Right hindlimb (tissue), 1 donor: ENCODE data around the gene ZNF335.
A peak's percentile ranks its signal among the peaks of the same experiment; 100 is the strongest.
"Not testable (repeated sequence)": the region's sequence is repeated elsewhere in the genome, so short reads cannot be mapped to it uniquely, and the experiment has no call there.

ENCODE experiments used
- DNase-seq: peaks from one replicate; pipeline ENCODE4 v3.0.0-alpha.2; 2018

The ZNF335 gene

DNA sequence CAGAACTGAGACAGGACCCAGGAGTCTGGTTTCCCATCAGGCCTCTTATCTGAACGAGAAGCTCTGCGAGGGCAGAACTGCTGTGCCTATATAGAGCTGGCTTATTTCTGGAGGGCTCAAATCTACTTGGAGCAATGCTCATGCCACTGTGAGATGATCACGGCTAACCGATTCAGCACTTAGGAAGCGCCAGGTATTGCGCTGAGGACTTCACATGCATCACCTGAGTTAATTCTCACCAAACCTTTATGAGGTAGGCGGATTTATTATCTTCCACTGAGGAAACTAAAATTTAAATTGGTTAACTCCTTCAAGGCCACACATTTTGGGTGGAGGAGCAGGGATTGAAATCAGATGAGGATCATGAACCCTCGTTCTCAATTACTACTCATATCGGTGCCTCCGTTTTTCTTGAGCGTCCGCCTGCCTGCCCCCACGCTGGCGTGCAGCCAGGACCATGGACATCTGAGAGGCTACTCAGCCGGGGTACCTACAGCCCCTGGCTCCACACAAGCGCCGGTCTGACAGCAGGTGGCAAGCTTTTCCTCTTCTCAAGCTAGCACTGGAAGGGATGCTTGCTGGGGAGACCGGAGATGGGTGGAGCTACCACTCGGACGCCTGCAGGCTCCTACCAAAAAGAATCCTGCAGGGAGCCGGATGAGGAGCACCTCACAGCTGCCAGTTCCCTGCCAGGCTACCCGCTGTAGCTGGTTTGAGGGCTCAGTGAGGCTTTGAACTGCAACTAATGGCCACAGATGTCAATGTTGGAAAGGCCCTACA is 38.5 kb downstream of the ZNF335 start:
- peak; percentile 75 for DNase-seq

DNA sequence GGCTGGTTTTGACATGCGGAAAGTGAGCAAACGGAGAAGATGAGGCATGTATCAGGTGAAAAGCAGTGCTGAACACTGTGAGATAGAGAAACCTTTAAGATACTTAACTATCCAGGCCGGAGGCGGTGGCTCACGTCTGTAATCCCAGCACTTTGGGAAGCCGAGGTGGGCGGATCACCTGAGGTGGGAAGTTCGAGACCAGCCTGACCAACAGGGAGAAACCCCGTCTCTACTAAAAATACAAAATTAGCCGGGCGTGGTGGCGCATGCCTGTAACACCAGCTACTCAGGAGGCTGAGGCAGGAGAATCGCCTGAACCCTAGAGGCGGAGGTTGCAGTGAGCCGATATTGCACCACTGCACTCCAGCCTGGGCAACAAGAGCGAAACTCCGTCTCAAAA is 40.3 kb downstream of the ZNF335 start:
- DNase-seq, result not testable (repeated sequence)

DNA sequence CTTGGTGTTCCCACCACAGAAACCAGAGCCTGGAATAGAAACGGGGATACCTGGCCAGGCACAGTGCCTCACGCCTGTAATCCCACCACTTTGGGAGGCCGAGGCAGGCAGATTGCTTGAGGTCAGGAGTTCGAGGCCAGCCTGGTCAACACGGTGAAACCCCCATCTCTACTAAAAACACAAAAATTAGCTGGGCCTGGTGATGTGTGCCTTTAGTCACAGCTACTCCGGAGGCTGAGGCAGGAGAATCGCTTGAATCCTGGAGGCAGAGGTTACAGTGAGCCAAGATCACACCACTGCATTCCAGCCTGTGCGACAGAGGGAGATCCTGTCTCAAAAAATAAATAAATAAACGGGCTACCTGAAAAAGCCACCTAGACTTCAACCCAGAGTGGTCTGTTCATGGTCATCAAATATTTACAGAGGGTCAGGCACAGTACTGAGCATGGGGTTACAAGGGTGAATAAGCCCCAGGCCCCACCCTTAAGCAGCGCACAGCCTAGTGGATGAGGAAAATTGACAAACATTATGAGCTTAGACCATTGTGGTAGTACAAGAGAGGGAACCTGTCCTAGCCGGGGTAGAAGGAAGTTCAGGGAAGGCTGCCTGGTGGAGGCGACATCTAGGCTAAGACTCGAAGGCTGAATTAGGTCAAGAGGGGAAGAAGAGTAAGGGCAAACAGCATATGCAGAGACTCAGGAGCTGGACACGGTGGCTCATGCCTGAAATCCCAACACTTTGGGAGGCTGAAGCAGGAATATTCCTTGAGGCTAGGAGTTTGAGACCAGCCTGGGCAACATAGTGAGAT is 44.7 kb downstream of the ZNF335 start:
- DNase-seq, result no peak

DNA sequence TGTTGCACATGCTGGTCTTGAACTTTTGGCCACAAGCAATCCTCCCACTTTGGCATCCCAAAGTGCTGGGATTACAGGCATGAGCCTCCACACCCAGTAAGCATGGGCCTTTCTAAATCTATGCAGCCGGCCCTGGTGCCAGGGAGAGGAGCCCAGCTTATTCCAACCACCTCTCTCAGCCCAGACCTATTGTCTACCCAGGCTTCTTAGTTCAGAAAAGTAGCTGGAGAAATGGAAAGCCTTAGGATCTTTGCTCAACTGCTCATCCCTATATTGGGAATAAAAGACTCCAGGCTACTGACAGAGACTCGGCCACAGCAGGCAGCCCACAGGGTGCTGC is 45.3 kb downstream of the ZNF335 start:
- DNase-seq, result no peak

DNA sequence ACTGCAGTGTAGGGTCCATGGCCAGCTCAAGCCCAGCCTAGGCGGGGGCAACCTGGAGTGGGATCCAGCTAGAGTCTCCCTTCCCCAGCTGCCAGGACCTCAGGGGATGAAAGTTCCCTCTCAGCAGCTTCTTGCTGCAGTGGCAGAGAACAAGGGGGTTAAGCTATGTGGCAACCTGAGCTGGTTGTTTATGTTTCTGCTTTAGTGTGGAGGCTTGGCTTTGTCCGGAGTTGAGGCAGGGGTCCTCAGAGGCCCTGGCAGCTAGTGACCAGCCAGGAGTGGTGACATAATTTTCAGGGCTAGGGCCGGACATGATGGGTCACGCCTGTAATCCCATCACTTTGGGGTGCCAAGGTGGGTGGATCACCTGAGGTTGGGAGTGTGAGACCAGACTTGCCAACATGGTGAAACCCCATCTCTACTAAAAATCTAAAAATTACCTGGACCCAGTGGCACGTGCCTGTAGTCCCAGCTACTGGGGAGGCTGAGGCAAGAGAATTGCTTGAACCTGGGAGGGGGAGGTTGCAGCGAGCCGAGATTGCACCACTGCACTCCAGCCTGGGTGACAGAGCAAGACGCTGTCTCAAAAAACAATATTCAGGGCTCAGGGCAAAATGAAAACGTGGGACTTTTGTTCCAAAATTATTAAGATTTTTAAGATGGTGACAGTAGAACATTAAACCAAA is 46.0 kb downstream of the ZNF335 start:
- no peak for DNase-seq

DNA sequence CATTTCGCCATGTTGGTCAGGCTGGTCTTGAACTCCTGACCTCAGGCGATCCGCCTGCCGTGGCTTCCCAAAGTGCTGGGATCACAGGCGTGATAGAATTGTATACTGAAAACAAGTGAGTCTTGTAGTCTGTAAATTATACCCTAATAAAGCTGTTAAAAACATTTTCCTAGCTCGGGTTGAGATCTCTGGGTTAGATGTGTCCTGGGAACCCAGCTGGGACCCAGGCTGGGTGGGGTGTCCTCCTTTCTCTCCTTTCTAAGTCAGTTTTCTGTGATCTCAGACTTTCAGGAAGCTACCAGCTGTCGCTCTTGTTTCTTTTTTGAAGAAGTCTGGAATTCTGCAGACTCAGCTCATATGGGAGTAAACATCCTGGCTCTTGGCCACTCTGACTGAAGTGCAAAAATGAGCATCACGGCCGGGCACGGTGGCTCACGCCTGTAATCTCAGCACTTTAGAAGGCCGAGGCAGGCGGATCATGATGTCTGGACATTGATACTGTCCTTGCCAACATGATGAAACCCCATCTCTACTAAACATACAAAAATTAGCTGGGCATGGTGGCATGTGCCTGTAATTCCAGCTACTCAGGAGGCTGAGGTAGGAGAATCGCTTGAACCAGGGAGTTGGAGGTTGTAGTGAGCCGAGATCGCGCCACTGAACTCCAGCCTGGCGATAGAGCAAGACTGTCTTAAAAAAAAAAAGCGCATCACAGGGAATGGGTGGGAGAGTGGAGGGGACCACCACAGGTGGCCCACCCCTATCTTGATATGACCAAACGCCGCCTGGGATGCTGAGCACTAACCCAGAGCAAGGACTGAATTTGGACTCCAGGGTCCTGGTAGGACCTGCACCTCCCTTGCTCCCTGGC is 47.4 kb downstream of the ZNF335 start:
- no peak for DNase-seq

DNA sequence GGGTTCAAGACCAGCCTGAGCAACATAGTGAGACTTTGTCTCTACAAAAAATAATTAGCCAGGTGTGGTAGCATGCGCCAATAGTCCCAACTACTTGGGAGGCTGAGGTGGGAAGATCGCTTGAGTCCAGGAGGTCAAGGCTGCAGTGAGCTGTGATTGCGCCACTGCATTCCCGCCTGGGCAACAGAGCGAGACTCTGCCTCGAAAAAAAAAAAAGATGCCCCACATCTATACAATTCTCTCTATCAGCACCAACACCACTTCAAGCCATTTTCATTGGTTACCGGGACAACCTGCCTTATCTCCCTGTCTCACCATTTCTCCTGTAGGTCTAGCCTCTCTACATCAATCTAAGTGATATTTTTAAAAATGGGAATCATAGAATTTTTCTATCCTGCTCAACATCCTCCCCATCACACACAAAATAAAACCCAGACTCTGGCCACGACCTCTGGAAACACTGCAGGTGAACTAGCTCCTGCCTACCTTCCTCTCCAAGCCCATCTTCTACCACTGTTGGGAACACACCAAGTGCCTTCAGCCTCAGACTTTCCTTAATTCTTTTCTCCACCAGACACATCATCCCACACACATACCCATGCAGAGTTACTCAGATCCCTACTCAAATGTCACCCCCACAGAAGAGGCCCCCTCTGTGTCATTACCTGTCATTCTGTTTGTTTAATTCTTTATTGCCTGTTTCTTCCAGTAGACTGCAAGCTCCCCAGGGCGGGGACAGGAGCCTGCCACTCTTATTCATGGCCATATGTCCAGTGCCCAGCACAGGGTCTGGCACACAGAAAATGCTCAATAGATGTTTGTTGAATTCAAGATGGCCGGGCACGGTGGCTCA is 50.4 kb downstream of the ZNF335 start:
- no peak for DNase-seq

DNA sequence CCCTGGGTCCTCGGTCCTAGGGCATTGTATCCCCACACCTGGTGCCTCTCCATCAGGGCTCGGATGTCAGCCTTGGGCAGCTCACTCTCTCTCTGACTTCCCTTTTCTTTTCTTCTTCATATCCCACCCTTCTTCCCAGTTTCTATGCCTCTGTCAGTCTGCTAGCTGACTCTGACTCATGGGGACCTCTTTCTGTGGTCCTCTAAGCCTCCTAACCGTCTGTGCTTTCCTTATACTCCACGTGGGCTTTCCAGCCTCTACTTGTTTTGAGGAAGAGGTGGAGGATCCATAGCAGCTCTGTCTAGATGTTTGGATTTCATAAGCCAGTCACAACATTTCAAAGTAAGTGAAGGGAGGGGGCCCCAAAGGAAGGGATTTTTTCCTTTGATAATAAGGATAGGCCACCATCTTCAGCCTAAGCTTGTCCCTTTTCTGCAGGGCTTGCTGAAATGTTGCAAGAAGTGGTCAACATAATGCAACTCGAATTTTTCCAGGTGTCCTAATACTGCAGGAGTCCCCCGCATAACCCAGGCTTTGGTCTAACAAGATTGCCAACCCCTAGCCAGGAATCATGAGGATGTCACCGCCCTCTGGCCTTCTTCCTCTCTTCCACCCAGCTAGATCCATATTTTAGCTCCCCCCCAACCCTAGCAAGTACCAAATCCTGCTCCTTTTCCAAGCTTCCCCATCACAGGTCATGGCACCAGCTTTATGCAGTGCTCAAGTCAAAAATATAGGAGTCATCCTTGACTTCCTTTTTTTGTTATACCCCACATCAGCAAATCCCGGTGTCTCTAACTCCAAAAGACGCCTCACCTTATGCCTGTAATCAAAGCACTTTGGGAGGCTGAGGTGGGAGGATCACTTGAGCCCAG is 51.3 kb downstream of the ZNF335 start:
- no peak for DNase-seq

DNA sequence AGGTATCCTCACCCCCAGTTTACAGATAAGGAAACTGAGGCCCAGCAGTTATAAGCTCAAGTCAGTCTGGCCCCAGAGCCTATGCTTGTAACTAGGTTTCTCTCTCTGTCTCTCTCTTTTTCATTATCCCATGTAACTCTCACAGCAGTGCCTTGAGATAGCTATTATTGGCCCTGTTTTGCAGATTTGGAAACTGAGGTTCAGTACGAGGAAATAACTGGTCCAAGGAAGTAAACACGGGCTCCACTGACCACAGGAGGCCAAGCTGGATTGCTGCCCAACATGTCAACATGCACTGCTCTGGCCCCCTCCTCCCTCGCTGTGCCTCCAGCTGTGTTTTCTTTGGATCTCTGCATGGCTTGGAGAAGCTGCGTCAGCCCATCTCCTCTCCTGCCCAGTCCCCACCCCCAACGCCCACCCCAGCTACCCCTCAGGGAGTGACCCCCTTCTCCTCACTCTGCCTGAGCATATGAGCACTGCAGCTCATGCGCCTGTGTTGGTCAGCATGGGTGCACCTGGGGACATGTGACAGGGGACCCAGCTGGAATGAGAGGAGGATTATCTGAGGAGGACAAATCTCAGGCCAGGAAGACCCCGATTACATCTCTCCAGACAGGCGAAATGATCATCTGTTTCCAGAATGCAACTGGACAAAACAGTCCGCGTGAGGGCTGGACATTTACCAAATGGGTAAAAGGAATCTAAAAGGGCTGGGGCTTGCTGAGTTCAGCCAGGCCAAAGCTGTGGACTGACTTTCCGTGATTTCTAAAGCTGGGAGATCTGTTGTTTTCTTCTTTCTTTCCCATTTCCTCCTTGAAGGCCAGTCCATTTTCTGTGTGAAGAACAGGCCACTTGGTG is 52.2 kb downstream of the ZNF335 start:
- peak; percentile 84 for DNase-seq

DNA sequence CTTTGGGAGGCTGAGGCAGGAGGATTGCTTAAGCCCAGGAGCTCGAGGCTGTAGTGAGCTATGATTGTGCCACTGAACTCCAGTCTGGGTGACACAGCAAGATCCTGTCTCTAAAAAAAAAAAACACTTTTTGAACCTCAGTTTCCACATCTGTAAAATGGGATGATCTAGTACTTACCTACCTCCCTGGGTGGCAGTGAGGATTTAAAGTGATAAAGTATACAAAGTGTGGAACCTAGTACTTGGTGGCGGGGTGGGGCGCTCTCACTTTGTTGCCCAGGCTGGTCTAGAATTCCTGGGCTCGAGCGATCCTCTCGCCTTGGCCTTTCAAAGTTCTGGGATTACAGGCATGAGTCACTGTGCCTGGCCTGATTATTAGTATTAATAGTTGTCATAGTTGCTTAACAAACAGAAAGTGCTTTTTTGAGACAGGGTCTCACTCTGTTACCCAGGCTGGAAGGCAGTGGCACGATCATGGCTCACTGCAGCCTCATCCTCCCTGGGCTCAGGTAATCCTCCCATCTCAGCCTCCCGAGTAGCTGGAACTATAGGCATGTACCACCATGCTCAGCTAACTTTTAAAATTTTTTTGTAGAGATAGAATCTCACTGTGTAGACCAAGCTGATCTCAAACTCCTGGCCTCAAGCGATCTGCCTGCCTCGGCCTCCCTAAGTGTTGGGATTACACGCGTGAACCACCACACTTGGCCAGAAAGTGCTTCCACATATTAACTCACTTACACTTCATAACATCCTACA is 53.0 kb downstream of the ZNF335 start:
- no peak for DNase-seq

DNA sequence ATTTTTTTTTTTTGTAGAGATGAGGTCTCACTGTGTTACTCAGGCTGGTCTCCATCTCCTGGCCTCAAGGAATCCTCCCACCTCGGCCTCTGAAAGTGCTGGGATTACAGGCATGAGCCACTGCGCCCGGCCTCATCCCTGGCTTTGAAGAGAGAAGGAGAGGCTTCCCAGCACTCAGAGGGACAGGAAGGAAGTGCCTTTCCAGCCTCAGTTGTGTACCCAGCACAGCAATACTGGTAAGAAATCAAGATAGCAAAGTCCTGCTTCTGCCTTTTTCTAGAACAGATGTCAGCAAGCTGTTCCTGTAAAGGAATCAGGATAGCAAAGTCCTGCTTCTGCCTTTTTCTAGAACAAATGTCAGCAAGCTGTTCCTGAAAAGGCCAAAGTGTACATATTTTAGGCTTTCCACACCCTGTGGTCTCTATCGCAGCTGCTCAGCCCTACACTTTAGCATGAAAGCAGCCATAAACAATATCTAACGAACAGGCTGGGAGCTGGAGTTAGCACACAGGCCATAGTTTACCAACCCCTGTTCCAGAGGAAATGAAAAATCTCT is 53.7 kb downstream of the ZNF335 start:
- DNase-seq, result no peak

DNA sequence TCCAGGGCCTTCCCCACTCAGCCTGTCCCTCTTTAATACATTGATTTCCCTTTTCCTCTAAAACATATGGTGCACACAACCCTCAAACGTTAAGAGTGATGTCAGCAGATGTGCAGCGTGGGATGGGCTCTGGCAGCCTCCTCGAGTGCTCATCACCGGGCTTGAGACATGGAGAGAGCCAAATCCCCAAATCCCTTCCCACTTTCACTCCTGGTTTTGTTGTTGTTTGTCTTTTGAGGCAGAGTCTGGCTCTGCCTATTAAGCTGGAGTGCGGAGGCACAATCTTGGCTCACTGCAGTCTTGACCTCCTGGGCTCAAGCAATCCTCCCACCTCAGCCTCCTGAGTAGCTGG is 54.2 kb downstream of the ZNF335 start:
- DNase-seq, result peak; percentile 83

DNA sequence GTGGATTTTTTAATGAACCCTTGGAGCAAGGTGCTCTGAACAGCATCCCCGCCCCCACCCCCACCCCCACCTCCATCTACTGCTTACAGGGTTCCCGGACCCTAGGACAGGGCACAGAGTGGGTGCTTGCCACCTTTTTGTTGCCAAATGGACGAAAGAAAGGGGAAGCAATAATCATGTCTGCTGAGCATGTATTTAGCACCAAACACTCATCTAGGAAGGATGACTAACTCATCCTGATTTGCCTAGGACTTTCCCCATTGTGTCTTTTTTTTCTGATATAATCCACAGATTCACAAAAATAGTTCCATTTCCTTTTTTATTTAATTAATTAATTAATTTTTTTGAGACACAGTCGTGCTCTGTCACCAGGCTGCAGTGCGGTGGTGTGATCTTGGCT is 58.9 kb downstream of the ZNF335 start:
- no peak for DNase-seq

DNA sequence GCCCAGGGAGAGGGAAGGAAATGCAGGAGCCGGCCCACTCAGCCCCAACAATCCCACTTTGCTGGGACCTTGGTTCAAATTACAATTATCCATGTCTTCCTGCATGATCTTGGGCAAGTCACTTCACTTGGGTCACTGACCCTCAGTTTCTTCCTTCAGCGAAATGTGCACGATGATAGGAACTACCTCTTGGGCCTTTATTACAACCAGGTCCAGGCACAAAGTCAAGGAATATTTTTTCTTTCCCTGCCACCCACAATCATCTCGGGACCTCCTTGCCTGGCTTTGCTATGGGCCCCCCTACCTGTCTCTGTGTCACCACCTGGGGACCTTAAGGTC is 59.7 kb downstream of the ZNF335 start:
- DNase-seq, result no peak

DNA sequence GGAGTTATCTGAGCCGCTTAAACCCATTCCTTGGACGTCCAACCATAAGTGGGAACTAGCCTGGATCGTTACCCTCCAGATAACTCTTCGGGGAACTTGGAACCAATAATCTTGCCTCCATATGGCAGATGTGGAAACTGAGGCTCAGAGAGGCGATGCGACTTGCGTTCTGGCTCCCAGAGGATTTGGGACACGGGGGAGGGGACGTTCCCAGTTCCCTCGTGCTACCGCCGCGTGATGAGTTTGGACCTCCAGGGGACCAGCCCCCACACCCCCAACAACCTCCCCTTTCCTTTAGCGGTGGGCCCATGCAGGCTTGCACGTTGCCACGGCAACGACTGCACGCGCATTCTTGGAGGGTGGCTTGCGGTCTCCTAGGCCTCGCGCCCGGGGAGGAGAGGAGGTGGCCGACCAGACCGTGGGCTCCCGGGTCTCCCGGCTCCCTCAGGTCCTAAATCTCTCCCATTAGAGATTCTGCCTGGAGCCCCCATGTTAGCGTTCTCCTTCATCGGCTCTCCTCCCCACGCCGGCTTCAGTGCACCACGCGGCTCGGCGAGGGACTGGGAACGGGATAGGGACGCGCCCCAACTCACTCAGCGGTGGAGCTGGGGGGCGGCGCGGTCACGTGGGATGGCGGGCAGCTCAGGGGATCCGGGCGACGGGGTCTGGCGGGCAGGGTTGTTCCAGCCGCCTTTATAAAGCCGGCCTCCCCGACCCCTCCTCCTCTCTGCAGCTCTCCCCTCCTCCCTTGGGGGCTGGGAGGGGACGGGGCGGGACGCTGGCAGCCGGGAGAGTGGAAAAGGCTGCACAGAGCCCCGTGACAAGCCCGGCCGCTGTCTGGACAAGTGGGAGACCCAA is 60.3 kb downstream of the ZNF335 start, which contains the start of gene PLTP:
Gene PLTP (minus strand): TSS at position 670 of the 858 bp plus-strand sequence. CDS start 703 bp downstream, outside the sequence.
- DNase-seq, result peak; percentile 85

DNA sequence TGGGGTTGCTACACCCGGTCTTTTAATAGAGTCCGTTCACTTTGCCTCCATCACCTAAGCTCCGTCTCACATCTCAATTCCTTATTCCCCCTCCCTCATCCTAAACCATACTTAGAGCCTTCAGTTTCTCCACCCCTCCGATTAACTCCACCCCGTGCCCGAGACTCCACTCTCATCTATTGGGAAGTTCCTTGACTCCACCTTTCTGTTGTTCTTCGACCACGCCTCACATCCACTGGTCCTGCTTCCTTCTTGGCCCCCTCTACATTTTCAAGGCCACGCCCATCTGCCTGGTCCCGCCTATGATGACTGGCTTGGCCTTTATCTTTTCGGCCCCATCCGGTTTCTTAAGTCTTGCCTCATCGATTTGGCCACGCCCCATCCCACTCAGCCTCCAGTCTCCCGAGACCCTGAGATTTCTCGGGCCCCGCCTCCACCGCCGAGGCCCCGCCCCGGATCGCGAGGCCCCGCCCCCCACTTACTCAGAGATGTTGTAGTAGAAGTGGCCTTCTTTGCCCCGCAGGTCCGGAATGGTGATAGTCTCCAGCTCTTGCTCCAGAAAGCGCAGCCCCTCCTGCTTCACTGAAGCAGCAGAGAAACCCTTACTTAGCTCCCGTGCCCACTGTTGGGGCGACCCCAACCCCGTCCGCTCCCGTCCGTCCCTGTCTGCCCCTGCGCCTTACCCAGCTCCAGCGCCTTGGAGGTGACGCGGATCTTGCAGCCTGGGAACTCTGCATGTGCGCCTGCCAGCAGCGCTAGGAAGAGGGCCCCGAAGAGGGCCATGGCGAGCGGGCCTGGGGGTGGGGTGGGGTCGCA is 61.1 kb downstream of the ZNF335 start:
- DNase-seq, result peak; percentile 94
